WTC11 (cell line): ENCODE data around the gene ARHGEF19. TPM values are rescaled to one million over a fixed set of nuclear protein-coding genes. Genes with fewer than 3 reads are reported as not detected.

ENCODE experiments used
- ATAC-seq: fragments of 200-7000 bp; cut with Tn5 transposase; 2 replicates; pipeline ENCODE4 v1.10.0; 2021; ENCODE audit warnings: mild to moderate bottlenecking, moderate library complexity
- CTCF ChIA-PET: fragments of 300-600 bp; sonication (Branson Sonifier 250); formaldehyde crosslinking; loops from one replicate; lab custom pipeline; 2021; ENCODE audit warnings: antibody characterized with exemption; lab: Charles Lee
- POLR2A ChIA-PET: fragments of 350-600 bp; sonication (Branson Sonifier 250); formaldehyde crosslinking; loops from one replicate; lab custom pipeline; 2021; ENCODE audit warnings: antibody characterized with exemption; lab: Charles Lee
- DNase-seq: peaks from one replicate; pipeline ENCODE4 v3.0.0; 2021; ENCODE audit warnings: low spot score
- H3K27ac Mint-ChIP-seq: 2 replicates; pipeline ENCODE4 v1.8.0; 2021; ENCODE audit warnings: mixed read lengths
- H3K27me3 Mint-ChIP-seq: 2 replicates; pipeline ENCODE4 v1.8.0; 2021; ENCODE audit warnings: low read depth, mild to moderate bottlenecking, moderate library complexity, mixed read lengths
- H3K36me3 Mint-ChIP-seq: 2 replicates; pipeline ENCODE4 v1.8.0; 2021; ENCODE audit warnings: mixed read lengths
- H3K4me1 Mint-ChIP-seq: 2 replicates; pipeline ENCODE4 v1.8.0; 2022; ENCODE audit warnings: mixed read lengths
- H3K4me3 Mint-ChIP-seq: 2 replicates; pipeline ENCODE4 v1.8.0; 2021; ENCODE audit warnings: mild to moderate bottlenecking, moderate library complexity, mixed read lengths
- H3K9me3 Mint-ChIP-seq: 2 replicates; pipeline ENCODE4 v1.8.0; 2021; ENCODE audit warnings: mixed read lengths
- AFF4 ChIP-seq: sonication (generic); formaldehyde crosslinking; IDR thresholded peaks from 2 replicates; pipeline ENCODE4 v1.8.1; 2023; ENCODE audit warnings: mild to moderate bottlenecking, missing genetic modification reagents, borderline replicate concordance
- CREB1 ChIP-seq: sonication (generic); formaldehyde crosslinking; IDR thresholded peaks from 2 replicates; pipeline ENCODE4 v1.8.0; 2023; ENCODE audit warnings: mild to moderate bottlenecking, missing genetic modification reagents
- FOXK1 ChIP-seq: sonication (generic); formaldehyde crosslinking; IDR thresholded peaks from 2 replicates; pipeline ENCODE4 v1.8.0; 2022; ENCODE audit warnings: mild to moderate bottlenecking, moderate library complexity, missing genetic modification reagents
- GABPB1 ChIP-seq: sonication (generic); formaldehyde crosslinking; IDR thresholded peaks from 2 replicates; pipeline ENCODE4 v1.8.1; 2023; ENCODE audit warnings: mild to moderate bottlenecking, missing genetic modification reagents
- HMGA2 ChIP-seq: fragments of 250-450 bp; sonication (Bioruptor Pico); IDR thresholded peaks from 2 replicates; pipeline ENCODE4 v1.4.0; 2021; ENCODE audit warnings: mild to moderate bottlenecking, moderate library complexity
- IRF1 ChIP-seq: sonication (generic); formaldehyde crosslinking; IDR thresholded peaks from 2 replicates; pipeline ENCODE4 v1.8.0; 2023; ENCODE audit warnings: missing genetic modification reagents
- KAT7 ChIP-seq: sonication (generic); formaldehyde crosslinking; IDR thresholded peaks from 2 replicates; pipeline ENCODE4 v1.8.1; 2023; ENCODE audit warnings: missing genetic modification reagents, mild to moderate bottlenecking, borderline replicate concordance
- NFATC4 ChIP-seq: fragments of 250-450 bp; sonication (Bioruptor Pico); IDR thresholded peaks from 2 replicates; pipeline ENCODE4 v1.9.0; 2021; ENCODE audit warnings: mild to moderate bottlenecking
- NFYB ChIP-seq: sonication (generic); formaldehyde crosslinking; conservative IDR thresholded peaks from 2 replicates; pipeline ENCODE4 v1.8.0; 2022; ENCODE audit warnings: low read depth, missing genetic modification reagents
- PRRX2 ChIP-seq: fragments of 250-450 bp; sonication (Bioruptor Pico); IDR thresholded peaks from 2 replicates; pipeline ENCODE4 v1.8.0; 2021; ENCODE audit warnings: mild to moderate bottlenecking
- RORB ChIP-seq: fragments of 250-450 bp; sonication (Bioruptor Pico); IDR thresholded peaks from 2 replicates; pipeline ENCODE4 v1.9.0; 2021; ENCODE audit warnings: mild to moderate bottlenecking
- SMAD4 ChIP-seq: sonication (generic); formaldehyde crosslinking; IDR thresholded peaks from 2 replicates; pipeline ENCODE4 v1.8.0; 2022; ENCODE audit warnings: mild to moderate bottlenecking, missing genetic modification reagents
- TEAD4 ChIP-seq: sonication (generic); formaldehyde crosslinking; IDR thresholded peaks from 2 replicates; pipeline ENCODE4 v1.8.0; 2022; ENCODE audit warnings: mild to moderate bottlenecking, missing genetic modification reagents
- ZBTB21 ChIP-seq: sonication (generic); formaldehyde crosslinking; IDR thresholded peaks from 2 replicates; pipeline ENCODE4 v1.8.1; 2023; ENCODE audit warnings: mild to moderate bottlenecking, missing genetic modification reagents, borderline replicate concordance
- total RNA-seq: library from RNA; stranded (reverse); gene quantifications from 3 replicates; pipeline ENCODE4 v1.2.3, GENCODE V29; 2021

Gene ARHGEF19
- total RNA-seq, 1 experiment from 2014 or later = 53.1 TPM

GRCh38 chr1:16204216-16204615 lies 8.2 kb downstream of the ARHGEF19 start:
- DNase-seq = no peak
- Mint-ChIP-seq H3K36me3 (peaks cover 22% of the 10 kb centered on the region), H3K27me3 (no peaks in the 10 kb centered on the region), H3K4me3 (no peak overlapping the region), H3K27ac (no peak overlapping the region), H3K4me1 (peaks cover 14% of the 10 kb centered on the region), H3K9me3 (no peaks in the 10 kb centered on the region)
- CTCF ChIA-PET = interaction anchor here (1.1 to 2.5 kb wide), 7 partner anchors 11 to 159 kb away, joined by 3 to 18 read pairs (median 4); no protein-coding TSS in a partner anchor
- no peak for TF ChIP-seq GABPB1
- TF ChIP-seq RORB (CRISPR knock-in tag) = no peak
- TF ChIP-seq FOXK1 (CRISPR knock-in tag) = no peak
- POLR2A ChIA-PET = no interaction called here
- ATAC-seq = no peak

- Mint-ChIP-seq H3K4me1 (peaks cover 11% of the 10 kb centered on the region), H3K4me3 (no peak overlapping the region), H3K27me3 (no peaks in the 10 kb centered on the region), H3K27ac (no peak overlapping the region; the same call in 1 of the 2 replicates), H3K9me3 (no peaks in the 10 kb centered on the region), H3K36me3 (peaks cover 26% of the 10 kb centered on the region)
- ChIA-PET POLR2A (no interaction called here), CTCF (interaction anchor here (1.5 to 2.5 kb wide), 3 partner anchors 13 to 121 kb away, joined by 3 to 18 read pairs (median 5); no protein-coding TSS in a partner anchor)
- DNase-seq (no peak), ATAC-seq (no peak)
- TF ChIP-seq SMAD4 (CRISPR knock-in tag) = no peak
Observed at GRCh38 chr1:16203550-16203949, 8.9 kb downstream of the ARHGEF19 start.

GRCh38 chr1:16202281-16203210 lies 9.9 kb downstream of the ARHGEF19 start:
- Mint-ChIP-seq H3K4me3 (no peak overlapping the region), H3K36me3 (peaks cover 27% of the 10 kb centered on the region), H3K9me3 (no peaks in the 10 kb centered on the region), H3K27ac (no peak overlapping the region), H3K4me1 (peaks cover 6% of the 10 kb centered on the region; the same call in 1 of the 2 replicates), H3K27me3 (no peaks in the 10 kb centered on the region)
- DNase-seq (no peak), ATAC-seq (no peak)
- TF ChIP-seq TEAD4 (no peak), PRRX2 (no peak)
- CTCF ChIA-PET = interaction anchor here (1.0 to 1.5 kb wide), 2 partner anchors 14 to 121 kb away, joined by 3 read pairs; no protein-coding TSS in a partner anchor
- POLR2A ChIA-PET = no interaction called here

- ChIA-PET CTCF (interaction anchor here (1.1 to 1.5 kb wide), 3 partner anchors 45 to 121 kb away, joined by 3 to 6 read pairs (median 5); no protein-coding TSS in a partner anchor), POLR2A (interaction anchor here (0.6 kb wide), 1 partner anchor 9 kb away, joined by 3 read pairs; no protein-coding TSS in a partner anchor)
- no peak for ATAC-seq
- DNase-seq = no peak
- TF ChIP-seq NFYB (CRISPR knock-in tag) (no peak), HMGA2 (no peak), KAT7 (CRISPR knock-in tag) (no peak), NFATC4 (CRISPR knock-in tag) (no peak), ZBTB21 (CRISPR knock-in tag) (no peak), CREB1 (CRISPR knock-in tag) (no peak), IRF1 (no peak), AFF4 (CRISPR knock-in tag) (no peak)
- TF ChIP-seq, all 79 proteins: peak for 0
- no peaks in the 10 kb centered on the region for H3K4me1 Mint-ChIP-seq
- no peaks in the 10 kb centered on the region for H3K9me3 Mint-ChIP-seq
- H3K27ac Mint-ChIP-seq = no peak overlapping the region
- H3K36me3 Mint-ChIP-seq = peaks cover 27% of the 10 kb centered on the region
- H3K4me3 Mint-ChIP-seq = no peak overlapping the region
- H3K27me3 Mint-ChIP-seq = no peaks in the 10 kb centered on the region
Observed at GRCh38 chr1:16199700-16200099, 12.8 kb downstream of the ARHGEF19 start.
